IMR-90 (cell line): Measurements from ENCODE around the gene KRT35.
"Not testable (repeated sequence)": the region's sequence is repeated elsewhere in the genome, so short reads cannot be mapped to it uniquely, and the experiment has no call there.

Experiments
- BHLHE40 ChIP-seq: fragments of 150-350 bp; IDR thresholded peaks from 2 replicates; pipeline ENCODE4 v1.6.1; 2016; ENCODE audit warnings: mild to moderate bottlenecking, low read depth, low read length
- CTCF ChIP-seq: conservative IDR thresholded peaks from 2 replicates; pipeline ENCODE4 v1.5.1; 2012; ENCODE audit warnings: mild to moderate bottlenecking, low read depth, low read length, improper control_type of control experiment
- MXI1 ChIP-seq: IDR thresholded peaks from 2 replicates; pipeline ENCODE4 v1.6.1; 2012; ENCODE audit warnings: low read depth, mild to moderate bottlenecking, low read length, moderate library complexity, borderline replicate concordance
- POLR2A ChIP-seq: IDR thresholded peaks from 2 replicates; pipeline ENCODE4 v1.6.1; 2012; ENCODE audit warnings: mild to moderate bottlenecking, low read depth, low read length
- RAD21 ChIP-seq: IDR thresholded peaks from 2 replicates; pipeline ENCODE4 v1.6.1; 2012; ENCODE audit warnings: low read length, improper control_type of control experiment

GRCh38 chr17:41430376-41430775, 50.6 kb downstream of the KRT35 start:
- TF ChIP-seq CTCF, RAD21, BHLHE40, MXI1, POLR2A: not testable (repeated sequence)
